OCI-LY7 (cell line): Measurements from ENCODE around the gene CRK. TPM values are rescaled to one million over a fixed set of nuclear protein-coding genes. Genes with fewer than 3 reads are reported as not detected.
"Not testable (repeated sequence)": the region's sequence is repeated elsewhere in the genome, so short reads cannot be mapped to it uniquely, and the experiment has no call there.

ENCODE experiments used
- BruUV-seq: library from RNA; stranded (reverse); fragments of 400-500 nt; replicated peaks from 2 replicates; lab custom pipeline; 2021; lab: Mats Ljungman, UMichigan
- CTCF ChIA-PET: fragments of 300-600 bp; sonication (Branson Sonifier 250); formaldehyde crosslinking; loops from one replicate; lab custom pipeline; 2022; ENCODE audit warnings: antibody characterized with exemption; ENCODE audit not compliant: unreplicated experiment; lab: Charles Lee
- POLR2A ChIA-PET: fragments of 300-600 bp; sonication (Branson Sonifier 250); formaldehyde crosslinking; loops from one replicate; lab custom pipeline; 2022; ENCODE audit warnings: antibody characterized with exemption; lab: Charles Lee
- DNase-seq: peaks from one replicate; pipeline ENCODE4 v3.0.0-alpha.2; 2015; ENCODE audit warnings: low spot score
- H2AFZ ChIP-seq: fragments of 200-600 bp; sonication (generic), shearing (Covaris generic); 2 replicates; pipeline ENCODE4 v1.6.1; 2014; ENCODE audit warnings: mild to moderate bottlenecking, antibody characterized with exemption, low read length, moderate library complexity
- H3K27ac ChIP-seq: fragments of 200-600 bp; sonication (generic); 2 replicates; pipeline ENCODE4 v1.5.1; 2014; ENCODE audit warnings: mixed run types, low read depth, mild to moderate bottlenecking, moderate library complexity, low read length, inconsistent platforms; ENCODE audit not compliant: poor library complexity, severe bottlenecking
- H3K36me3 ChIP-seq: fragments of 200-600 bp; sonication (generic); 2 replicates; pipeline ENCODE4 v1.6.1; 2014; ENCODE audit warnings: mild to moderate bottlenecking, antibody characterized with exemption, low read length, moderate library complexity, mixed read lengths; ENCODE audit not compliant: insufficient read depth
- H3K4me1 ChIP-seq: fragments of 200-600 bp; sonication (generic); 2 replicates; pipeline ENCODE4 v1.5.1; 2014; ENCODE audit warnings: mild to moderate bottlenecking, low read length; ENCODE audit not compliant: insufficient read depth, poor library complexity, severe bottlenecking
- H3K4me2 ChIP-seq: fragments of 200-600 bp; sonication (generic); 2 replicates; pipeline ENCODE4 v1.6.1; 2014; ENCODE audit warnings: mild to moderate bottlenecking, low read length
- H3K4me3 ChIP-seq: fragments of 200-600 bp; sonication (generic); 2 replicates; pipeline ENCODE4 v1.5.1; 2014; ENCODE audit warnings: mild to moderate bottlenecking, low read depth, low read length; ENCODE audit not compliant: poor library complexity, severe bottlenecking
- H3K79me2 ChIP-seq: fragments of 200-600 bp; sonication (generic); 2 replicates; pipeline ENCODE4 v1.6.1; 2016; ENCODE audit warnings: low read depth, mild to moderate bottlenecking, low read length, moderate library complexity, mixed read lengths; ENCODE audit not compliant: insufficient read depth
- H3K9me2 ChIP-seq: fragments of 200-600 bp; sonication (generic); 2 replicates; pipeline ENCODE4 v1.6.1; 2016; ENCODE audit warnings: mild to moderate bottlenecking, low read length, mixed read lengths; ENCODE audit not compliant: insufficient read depth
- H3K9me3 ChIP-seq: fragments of 200-600 bp; sonication (generic); 2 replicates; pipeline ENCODE4 v1.6.1; 2014; ENCODE audit warnings: mild to moderate bottlenecking, mixed run types, low read length, mixed read lengths
- H4K20me1 ChIP-seq: fragments of 200-600 bp; sonication (generic); 2 replicates; pipeline ENCODE4 v1.6.1; 2014; ENCODE audit warnings: mild to moderate bottlenecking, antibody characterized with exemption, low read length, moderate library complexity, mixed read lengths; ENCODE audit not compliant: insufficient read depth
- EZH2phosphoT487 ChIP-seq: fragments of 200-600 bp; sonication (generic); IDR thresholded peaks from 2 replicates; pipeline ENCODE4 v1.6.1; 2018; ENCODE audit warnings: low read depth, borderline replicate concordance, mild to moderate bottlenecking, mixed run types, antibody characterized with exemption, low read length, moderate library complexity, mixed read lengths
- intact Hi-C: fragments of 100-400 bp; cut with micrococcal nuclease; formaldehyde crosslinking; loops from one replicate; pipeline ENCODE4 v1.10.0; 2022; ENCODE audit not compliant: unreplicated experiment
- total RNA-seq, 2 experiments: library from RNA; depleted of rRNA in 1 of 2; stranded (reverse); fragments of >200 nt in 1 of 2; shearing (Covaris generic) in 1 of 2; gene quantifications; 2 replicates each; pipeline ENCODE4 v1.2.3, GENCODE V29; 2014 to 2022
- TF ChIP-seq, protein P1 (sequence below): fragments of 200-600 bp; sonication (generic); conservative IDR thresholded peaks from 2 replicates; pipeline ENCODE4 v1.5.1; 2014; ENCODE audit warnings: mild to moderate bottlenecking, antibody characterized with exemption, low read length, moderate library complexity, mixed read lengths

The CRK gene
- total RNA-seq, 2 experiments from 2014 or later, result 30.4 to 32.0 TPM

DNA sequence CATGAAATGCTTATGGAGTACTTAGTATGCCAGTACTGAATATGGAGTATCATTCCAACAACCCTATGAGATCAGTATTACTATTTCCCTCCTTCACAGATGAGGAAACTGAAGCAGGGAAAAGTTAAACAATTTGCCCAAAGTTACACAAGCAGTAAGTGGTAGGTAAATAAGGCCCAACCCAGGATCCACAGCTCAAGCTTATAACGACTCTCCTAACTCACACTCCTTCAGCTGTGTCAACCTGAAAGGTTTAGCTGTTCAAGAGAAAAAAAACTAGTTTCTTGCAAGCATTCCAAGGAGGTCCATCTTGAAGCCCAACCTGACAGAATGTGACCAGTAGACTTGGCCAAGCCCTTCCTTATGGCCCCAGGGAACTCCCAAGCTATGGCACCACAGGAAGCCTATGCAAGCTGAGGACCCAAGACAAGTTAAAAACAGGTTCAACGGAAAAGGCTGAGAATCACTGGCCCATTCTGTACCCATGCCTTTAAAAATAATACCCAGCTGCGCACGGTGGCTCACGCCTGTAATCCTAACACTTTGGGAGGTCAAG, 6.5 kb downstream of the CRK start:
- TF ChIP-seq, protein P1, sequence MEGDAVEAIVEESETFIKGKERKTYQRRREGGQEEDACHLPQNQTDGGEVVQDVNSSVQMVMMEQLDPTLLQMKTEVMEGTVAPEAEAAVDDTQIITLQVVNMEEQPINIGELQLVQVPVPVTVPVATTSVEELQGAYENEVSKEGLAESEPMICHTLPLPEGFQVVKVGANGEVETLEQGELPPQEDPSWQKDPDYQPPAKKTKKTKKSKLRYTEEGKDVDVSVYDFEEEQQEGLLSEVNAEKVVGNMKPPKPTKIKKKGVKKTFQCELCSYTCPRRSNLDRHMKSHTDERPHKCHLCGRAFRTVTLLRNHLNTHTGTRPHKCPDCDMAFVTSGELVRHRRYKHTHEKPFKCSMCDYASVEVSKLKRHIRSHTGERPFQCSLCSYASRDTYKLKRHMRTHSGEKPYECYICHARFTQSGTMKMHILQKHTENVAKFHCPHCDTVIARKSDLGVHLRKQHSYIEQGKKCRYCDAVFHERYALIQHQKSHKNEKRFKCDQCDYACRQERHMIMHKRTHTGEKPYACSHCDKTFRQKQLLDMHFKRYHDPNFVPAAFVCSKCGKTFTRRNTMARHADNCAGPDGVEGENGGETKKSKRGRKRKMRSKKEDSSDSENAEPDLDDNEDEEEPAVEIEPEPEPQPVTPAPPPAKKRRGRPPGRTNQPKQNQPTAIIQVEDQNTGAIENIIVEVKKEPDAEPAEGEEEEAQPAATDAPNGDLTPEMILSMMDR, result no peak
- TF ChIP-seq EZH2phosphoT487, result no peak
- H4K20me1 ChIP-seq, result peaks cover 10% of the 10 kb centered on the region; the same call in 1 of the 2 replicates

DNA sequence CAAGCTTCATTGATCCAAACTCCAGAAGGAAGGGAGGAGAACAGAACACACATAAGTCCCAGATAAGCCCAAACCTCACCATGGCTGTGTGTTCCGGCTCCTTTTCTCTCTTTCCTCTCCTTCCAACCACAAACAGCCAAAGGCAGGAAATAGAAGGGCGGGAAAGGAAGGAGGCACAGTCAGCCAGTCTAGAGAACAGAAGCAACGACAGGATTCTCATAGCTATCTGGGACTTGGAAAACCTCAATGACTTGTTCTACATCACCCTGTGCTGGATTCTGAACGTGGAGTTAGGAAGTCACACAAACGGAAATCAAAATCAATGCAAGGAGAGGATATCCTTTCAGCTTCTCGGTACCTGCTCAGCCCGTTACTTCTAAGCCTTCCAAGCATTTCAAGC, 9.0 kb downstream of the CRK start:
- Histone ChIP-seq H3K27ac (no peak overlapping the region), H4K20me1 (no peaks in the 10 kb centered on the region), H3K4me2 (no peak overlapping the region), H3K4me1 (no peaks in the 10 kb centered on the region), H3K9me3 (no peaks in the 10 kb centered on the region), H2AFZ (no peak overlapping the region), H3K4me3 (no peak overlapping the region), H3K36me3 (peaks cover 66% of the 10 kb centered on the region), H3K79me2 (peaks cover 83% of the 10 kb centered on the region), H3K9me2 (no peaks in the 10 kb centered on the region)
- intact Hi-C loops, result no loop called here
- BruUV-seq, result no TSS peak
- DNase-seq, result no peak
- POLR2A ChIA-PET, result interaction anchor here (0.6 kb wide), 1 partner anchor 30 kb away, joined by 3 read pairs; no protein-coding TSS in a partner anchor
- TF ChIP-seq, protein P1, result no peak
- no peak for TF ChIP-seq EZH2phosphoT487
- CTCF ChIA-PET, result no interaction called here

More for the DNA sequence above, 6.5 kb downstream of the CRK start:
- CTCF ChIA-PET, result no interaction called here
- POLR2A ChIA-PET, result interaction anchor here (0.9 to 1.8 kb wide), 2 partner anchors 51 to 87 kb away, joined by 3 to 5 read pairs; no protein-coding TSS in a partner anchor
- intact Hi-C loops, result no loop called here
- H3K27ac ChIP-seq, result no peak overlapping the region
- H3K9me2 ChIP-seq, result no peaks in the 10 kb centered on the region
- H3K9me3 ChIP-seq, result no peaks in the 10 kb centered on the region
- peaks cover 94% of the 10 kb centered on the region for H3K79me2 ChIP-seq
- no peak overlapping the region for H3K4me3 ChIP-seq
- DNase-seq, result no peak
- H2AFZ ChIP-seq, result no peak overlapping the region
- H3K4me2 ChIP-seq, result no peak overlapping the region
- BruUV-seq, result no TSS peak
- H3K4me1 ChIP-seq, result peaks cover 11% of the 10 kb centered on the region
- H3K36me3 ChIP-seq, result peaks cover 71% of the 10 kb centered on the region

DNA sequence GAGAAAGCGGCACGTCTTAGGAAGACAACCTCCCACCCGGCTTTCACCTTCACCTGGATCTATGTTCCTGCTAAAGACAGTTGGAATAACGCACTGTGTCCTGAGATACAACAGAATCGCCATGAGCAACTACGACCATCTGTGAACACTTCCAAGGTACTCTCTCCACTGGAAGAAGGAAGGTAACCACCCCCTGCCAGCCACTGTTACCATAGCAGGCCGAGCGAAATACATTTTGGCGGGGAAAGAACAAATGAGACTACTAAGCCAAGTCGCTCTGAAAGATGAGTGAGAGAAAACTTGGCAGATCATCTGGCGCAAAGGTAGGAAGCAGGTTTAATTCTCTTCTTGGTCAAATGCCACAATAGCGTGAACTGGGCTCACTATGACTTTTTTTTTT, 9.8 kb downstream of the CRK start:
- H3K36me3 ChIP-seq, result peaks cover 66% of the 10 kb centered on the region
- TF ChIP-seq, protein P1, result no peak
- DNase-seq, result no peak
- POLR2A ChIA-PET, result interaction anchor here (0.6 kb wide), 1 partner anchor 29 kb away, joined by 3 read pairs; no protein-coding TSS in a partner anchor
- H3K79me2 ChIP-seq, result peaks cover 79% of the 10 kb centered on the region
- H3K4me1 ChIP-seq, result no peaks in the 10 kb centered on the region
- no peaks in the 10 kb centered on the region for H3K9me3 ChIP-seq
- intact Hi-C loops, result no loop called here
- CTCF ChIA-PET, result no interaction called here
- no peak overlapping the region for H3K27ac ChIP-seq
- H3K4me3 ChIP-seq, result no peak overlapping the region
- no peak overlapping the region for H2AFZ ChIP-seq
- H3K9me2 ChIP-seq, result no peaks in the 10 kb centered on the region
- no TSS peak for BruUV-seq
- no peak overlapping the region for H3K4me2 ChIP-seq
- no peaks in the 10 kb centered on the region for H4K20me1 ChIP-seq

DNA sequence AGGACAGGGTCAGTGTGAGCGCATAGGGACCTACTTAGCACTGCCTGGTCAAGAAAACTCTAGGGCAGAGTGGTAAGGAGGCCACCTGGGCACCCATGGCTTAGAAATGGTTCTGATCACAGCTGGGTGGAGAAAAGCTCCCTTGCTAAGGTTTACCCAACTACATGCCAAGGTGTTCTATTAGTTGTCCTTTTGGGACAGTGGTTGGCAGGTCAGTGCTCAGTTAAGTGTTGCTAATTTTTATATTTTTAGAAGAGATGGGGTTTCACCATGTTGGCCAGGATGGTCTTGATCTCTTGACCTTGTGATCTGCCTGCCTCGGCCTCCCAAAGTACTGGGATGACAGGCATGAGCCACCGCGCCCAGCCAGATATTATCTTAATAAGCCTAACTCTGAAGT, 10.3 kb downstream of the CRK start:
- H3K79me2 ChIP-seq, result peaks cover 78% of the 10 kb centered on the region
- H3K4me3 ChIP-seq, POLR2A ChIA-PET, H3K4me2 ChIP-seq, H3K4me1 ChIP-seq, intact Hi-C loops, H3K27ac ChIP-seq, BruUV-seq, CTCF ChIA-PET, DNase-seq, H2AFZ ChIP-seq, H3K9me3 ChIP-seq, H4K20me1 ChIP-seq, H3K9me2 ChIP-seq: not testable (repeated sequence)
- H3K36me3 ChIP-seq, result peaks cover 69% of the 10 kb centered on the region
